Measurements from ENCODE around the gene ADPRH. TPM values are rescaled to one million over a fixed set of nuclear protein-coding genes. Genes with fewer than 3 reads are reported as not detected.

The ADPRH gene
- total RNA-seq, 1 experiment from 2014 or later = 1.5 TPM

GRCh38 chr3:119557877-119558269 lies 21.4 kb upstream of the ADPRH start:
- Histone ChIP-seq H3K36me3 (ENCODE audit: control insufficient read depth in 1 of 2, insufficient read depth in 2 of 2, low read length in 2 of 2) (no peaks in the 10 kb centered on the region), H4K20me1 (ENCODE audit: insufficient read depth) (no peaks in the 10 kb centered on the region), H3K9ac (ENCODE audit: low read length) (no peak overlapping the region), H3K9me2 (ENCODE audit: insufficient read depth) (no peaks in the 10 kb centered on the region), H3K9me3 (ENCODE audit: control insufficient read depth in 1 of 2, insufficient read depth in 1 of 2, low read depth in 1 of 2, low read length in 2 of 2) (no peaks in the 10 kb centered on the region), H3K79me2 (ENCODE audit: insufficient read depth, low read length) (no peaks in the 10 kb centered on the region), H3K4me2 (ENCODE audit: low read length) (no peak overlapping the region), H2AFZ (ENCODE audit: low read depth, low read length, poor library complexity, severe bottlenecking) (no peak overlapping the region), H3K27ac (ENCODE audit: low read depth, low read length) (no peak overlapping the region), H3K4me1 (ENCODE audit: control insufficient read depth in 1 of 2, insufficient read depth in 2 of 2, low read length in 2 of 2) (peaks cover 0 to 5% of the 10 kb centered on the region in 2 experiments; a peak in 1 of 4 replicates), H3K27me3 (ENCODE audit: insufficient read depth, low read length) (no peaks in the 10 kb centered on the region), H3K4me3 (replicated peaks in 1 of 2; ENCODE audit: low read depth in 1 of 2, low read length in 2 of 2) (no peak overlapping the region)
- intact Hi-C loops (cut with micrococcal nuclease) = no loop called here
- ATAC-seq = no peak
- no TSS peak for BruUV-seq (replicated peaks)
- no peak for DNase-seq (ENCODE audit: low read depth, low spot score)
- ChIA-PET POLR2A (no interaction called here), RAD21 (ENCODE audit: low non-redundant PET in 1 of 2, low total read pairs in 2 of 2, uncharacterized antibody in 2 of 2, unreplicated experiment in 2 of 2) (no interaction called here), CTCF (no interaction called here)
- no peak for TF ChIP-seq POLR2AphosphoS5 (IDR thresholded peaks at IDR 0.05; ENCODE audit: low read depth, low read length)
- no peak for TF ChIP-seq MAX (IDR thresholded peaks at IDR 0.05)
- TF ChIP-seq CTCF (IDR thresholded peaks at IDR 0.05 in 2 of 3, conservative IDR thresholded peaks at IDR 0.05 in 1 of 3; ENCODE audit: borderline replicate concordance in 1 of 3, insufficient read depth in 1 of 3, low read depth in 2 of 3, low read length in 2 of 3) = no peak
- no peak for TF ChIP-seq SP1 (IDR thresholded peaks at IDR 0.05; ENCODE audit: low read depth)
- no peak for TF ChIP-seq ELF1 (IDR thresholded peaks at IDR 0.05; ENCODE audit: borderline replicate concordance, low read depth)
- TF ChIP-seq REST (IDR thresholded peaks at IDR 0.05; ENCODE audit: low read depth) = no peak
- no peak for TF ChIP-seq ZNF274 (IDR thresholded peaks at IDR 0.05; ENCODE audit: low read depth, low read length)

Data from HCT116 (cell line).